ENCODE measurements around the gene ZNF175.

ZNF175 gene

DNA sequence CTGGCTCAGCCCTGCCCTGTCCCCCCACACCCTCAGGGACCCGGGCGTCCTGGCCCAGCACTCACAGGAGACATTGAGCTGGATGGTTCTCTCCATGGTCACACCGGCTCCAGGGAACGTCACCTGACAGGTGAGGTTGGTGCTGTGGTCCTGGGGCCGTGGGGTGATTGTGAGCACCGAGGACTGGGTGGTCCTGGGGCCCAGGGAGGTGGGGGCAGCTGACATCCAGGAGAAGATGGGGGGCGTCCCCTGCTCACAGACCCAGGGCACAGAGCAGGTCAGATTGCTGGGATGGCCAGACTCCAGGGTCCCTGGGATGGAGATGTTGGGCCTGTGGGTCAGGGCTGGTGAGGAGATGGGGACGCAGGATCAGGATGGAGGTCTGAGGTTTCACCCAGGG is 40.5 kb upstream of the ZNF175 start:
- TF ChIP-seq, protein P1, sequence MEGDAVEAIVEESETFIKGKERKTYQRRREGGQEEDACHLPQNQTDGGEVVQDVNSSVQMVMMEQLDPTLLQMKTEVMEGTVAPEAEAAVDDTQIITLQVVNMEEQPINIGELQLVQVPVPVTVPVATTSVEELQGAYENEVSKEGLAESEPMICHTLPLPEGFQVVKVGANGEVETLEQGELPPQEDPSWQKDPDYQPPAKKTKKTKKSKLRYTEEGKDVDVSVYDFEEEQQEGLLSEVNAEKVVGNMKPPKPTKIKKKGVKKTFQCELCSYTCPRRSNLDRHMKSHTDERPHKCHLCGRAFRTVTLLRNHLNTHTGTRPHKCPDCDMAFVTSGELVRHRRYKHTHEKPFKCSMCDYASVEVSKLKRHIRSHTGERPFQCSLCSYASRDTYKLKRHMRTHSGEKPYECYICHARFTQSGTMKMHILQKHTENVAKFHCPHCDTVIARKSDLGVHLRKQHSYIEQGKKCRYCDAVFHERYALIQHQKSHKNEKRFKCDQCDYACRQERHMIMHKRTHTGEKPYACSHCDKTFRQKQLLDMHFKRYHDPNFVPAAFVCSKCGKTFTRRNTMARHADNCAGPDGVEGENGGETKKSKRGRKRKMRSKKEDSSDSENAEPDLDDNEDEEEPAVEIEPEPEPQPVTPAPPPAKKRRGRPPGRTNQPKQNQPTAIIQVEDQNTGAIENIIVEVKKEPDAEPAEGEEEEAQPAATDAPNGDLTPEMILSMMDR (IDR thresholded peaks at IDR 0.05; ENCODE audit: low read depth, low read length) = no peak
- Histone ChIP-seq H3K27ac (no peak overlapping the region), H3K27me3 (ENCODE audit: insufficient read depth, low read depth, severe bottlenecking) (peaks cover 93% of the 10 kb centered on the region), H3K9me3 (ENCODE audit: severe bottlenecking) (no peaks in the 10 kb centered on the region), H3K36me3 (no peaks in the 10 kb centered on the region), H3K4me3 (ENCODE audit: low read depth, low read length) (no peak overlapping the region)
- DNase-seq = no peak

DNA sequence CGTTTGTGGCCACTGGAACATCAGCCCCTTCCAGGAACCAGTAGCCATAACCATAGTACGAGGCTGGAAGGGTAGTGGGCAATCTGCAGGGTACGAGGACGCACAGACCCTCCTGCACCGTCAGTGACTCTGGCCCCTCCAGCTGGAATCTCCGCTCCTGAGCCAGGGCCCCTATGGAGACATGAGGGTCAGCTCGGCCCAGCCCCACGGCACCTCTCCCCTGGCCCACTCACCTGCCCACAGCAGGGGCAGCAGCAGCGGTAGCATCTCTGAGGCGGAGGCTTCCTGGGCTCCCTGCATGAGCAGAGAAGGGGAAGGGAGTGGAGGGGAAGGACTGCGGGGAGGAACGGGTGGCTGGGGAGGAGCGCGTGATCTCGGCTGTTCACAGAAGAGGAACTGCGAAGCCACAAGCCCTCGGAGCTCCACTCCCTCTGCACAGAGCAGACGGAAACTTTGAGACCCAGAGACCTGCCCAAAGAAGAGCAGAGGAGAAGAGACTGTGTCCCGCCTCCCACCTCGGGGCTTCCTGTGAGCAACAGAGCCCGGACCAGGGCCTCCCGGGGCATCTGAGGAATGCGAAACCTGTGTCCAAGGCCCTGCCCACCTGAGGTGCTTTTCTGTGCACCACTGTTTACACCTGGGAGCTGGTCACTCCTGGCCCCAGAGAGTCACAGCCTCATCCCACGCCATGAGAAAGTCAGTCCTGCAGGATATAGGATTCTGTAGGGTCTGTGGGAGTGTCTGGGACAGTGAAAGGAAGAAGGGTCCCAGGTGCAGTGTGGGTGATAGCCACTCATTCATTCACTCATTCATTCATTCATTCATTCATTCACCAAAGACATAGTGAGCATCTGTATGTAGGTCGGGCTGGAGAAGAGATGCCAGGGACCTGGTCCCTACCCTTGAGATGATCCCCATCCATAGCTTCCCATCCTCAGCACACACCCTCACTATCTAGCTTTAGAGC is 39.5 kb upstream of the ZNF175 start, which contains the start of gene SIGLEC6:
Gene SIGLEC6, minus strand, starts transcription at position 322 of the 967 bp plus-strand sequence. Its CDS starts 22 bp downstream, at position 300.
- no peak within 1 kb of the TSS for H3K27ac ChIP-seq
- no peak within 1 kb of the TSS for H3K4me3 ChIP-seq (ENCODE audit: low read depth, low read length)
- H3K9me3 ChIP-seq (ENCODE audit: severe bottlenecking) = no peaks in the 10 kb centered on the region
- no peaks in the 10 kb centered on the region for H3K36me3 ChIP-seq
- peaks cover 90% of the 10 kb centered on the region for H3K27me3 ChIP-seq (ENCODE audit: insufficient read depth, low read depth, severe bottlenecking)
- no peak for DNase-seq
- TF ChIP-seq, protein P1 (IDR thresholded peaks at IDR 0.05; ENCODE audit: low read depth, low read length) = no peak

DNA sequence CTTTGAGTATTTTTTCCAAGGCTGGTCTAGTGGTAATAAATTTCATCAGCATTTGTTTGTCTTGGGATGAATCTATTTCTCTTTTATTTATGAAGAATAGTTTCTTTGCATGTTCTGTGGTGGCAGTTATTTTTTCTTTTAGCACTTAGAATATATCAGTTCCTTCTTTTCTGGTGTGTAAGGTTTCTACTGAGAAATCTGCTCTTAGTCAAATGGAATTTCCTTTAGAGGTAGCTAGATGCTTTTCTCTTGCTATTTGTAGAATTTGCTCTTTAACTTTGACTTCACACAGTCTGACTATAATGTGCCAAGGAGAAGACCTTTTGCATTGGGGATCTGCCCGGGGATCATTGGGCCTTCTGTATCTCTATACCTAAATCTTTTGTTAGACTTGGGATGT is 35.5 kb upstream of the ZNF175 start:
- Histone ChIP-seq H3K36me3 (no peaks in the 10 kb centered on the region), H3K4me3 (ENCODE audit: low read depth, low read length) (no peak overlapping the region), H3K27ac (no peak overlapping the region), H3K27me3 (ENCODE audit: insufficient read depth, low read depth, severe bottlenecking) (peaks cover 89% of the 10 kb centered on the region), H3K9me3 (ENCODE audit: severe bottlenecking) (no peaks in the 10 kb centered on the region)
- DNase-seq = no peak
- TF ChIP-seq, protein P1 (IDR thresholded peaks at IDR 0.05; ENCODE audit: low read depth, low read length) = no peak

GRCh38 chr19:51539821-51540366 is 31.2 kb upstream of the ZNF175 start:
- Histone ChIP-seq H3K4me3 (ENCODE audit: low read depth, low read length) (no peak overlapping the region), H3K36me3 (no peaks in the 10 kb centered on the region), H3K9me3 (ENCODE audit: severe bottlenecking) (no peaks in the 10 kb centered on the region), H3K27ac (no peak overlapping the region), H3K27me3 (ENCODE audit: insufficient read depth, low read depth, severe bottlenecking) (peaks cover 92% of the 10 kb centered on the region)
- DNase-seq = no peak
- TF ChIP-seq, protein P1 (IDR thresholded peaks at IDR 0.05; ENCODE audit: low read depth, low read length) = no peak

- Histone ChIP-seq H3K36me3 (no peaks in the 10 kb centered on the region), H3K4me3 (ENCODE audit: low read depth, low read length) (no peak overlapping the region), H3K9me3 (ENCODE audit: severe bottlenecking) (no peaks in the 10 kb centered on the region), H3K27ac (no peak overlapping the region), H3K27me3 (ENCODE audit: insufficient read depth, low read depth, severe bottlenecking) (peaks cover 95% of the 10 kb centered on the region)
- TF ChIP-seq, protein P1 (IDR thresholded peaks at IDR 0.05; ENCODE audit: low read depth, low read length) = no peak
- no peak for DNase-seq
Measured at GRCh38 chr19:51541458-51542357, 29.4 kb upstream of the ZNF175 start.
